Pancreas (tissue), 10 donors: ENCODE results near the gene CENPK. TPM values are rescaled to one million over a fixed set of nuclear protein-coding genes. Genes with fewer than 3 reads are reported as not detected.

Experiments
- ATAC-seq, 4 donors: fragments of 200-7000 bp; cut with Tn5 transposase; one replicate each; pipeline versions ENCODE4 v1.8.0 to v1.9.1; 2020; ENCODE audit warnings: mild to moderate bottlenecking in 4 of 4, moderate library complexity in 4 of 4
- DNase-seq, 6 donors: peaks; one replicate each; pipeline ENCODE4 v3.0.0-alpha.2; 2020
- FAIRE-seq: peaks from 2 replicates; lab custom pipeline; 2012; peaks lifted over from hg19 to GRCh38; lab: Jason Lieb, UNC
- H3K27ac ChIP-seq, 4 donors: fragments of 200-600 bp; sonication (generic); 1 replicate in 3 of 4; 2 replicates in 1 of 4; pipeline versions ENCODE4 v1.5.0 to v1.8.0; 2020
- H3K27me3 ChIP-seq, 4 donors: fragments of 200-600 bp; one replicate each; pipeline ENCODE4 v1.8.0; 2021
- H3K36me3 ChIP-seq, 3 donors: fragments of 200-600 bp; sonication (generic) in 1 of 3; one replicate each; pipeline versions ENCODE4 v1.5.0 to v1.8.0; 2020 to 2021
- H3K4me1 ChIP-seq, 3 donors: fragments of 200-600 bp; one replicate each; pipeline ENCODE4 v1.8.0; 2021
- H3K4me3 ChIP-seq, 4 donors: fragments of 200-600 bp; sonication (generic) in 2 of 4; one replicate each; pipeline versions ENCODE4 v1.5.0 to v1.8.0; 2020 to 2021
- H3K9me3 ChIP-seq, 4 donors: fragments of 200-600 bp; one replicate each; pipeline ENCODE4 v1.8.0; 2021
- CTCF ChIP-seq, 4 donors: fragments of 200-600 bp; sonication (generic) in 3 of 4; IDR thresholded peaks; one replicate each; pipeline versions ENCODE4 v1.5.0 to v1.8.0; 2021; ENCODE audit warnings: antibody characterized with exemption in 4 of 4
- WGBS, 2 donors: extraction: QIAGEN DNeasy Blood & Tissue Kit; methylation state at CpG; one replicate each; pipeline ENCODE4 v1.1.7; 2013; 5-methylcytosine and 5-hydroxymethylcytosine counted together
- intact Hi-C, 3 donors: fragments of 100-400 bp; cut with DNase I; formaldehyde crosslinking; loops; one replicate each; pipeline versions ENCODE4 v1.11.1 to v1.14.2; 2022
- polyA plus RNA-seq, 2 donors: library from polyadenylated mRNA; stranded (reverse); fragments of 200-250 nt; gene quantifications; one replicate each; pipeline ENCODE4 v1.2.3, GENCODE V29; 2013
- total RNA-seq, 6 donors: library from RNA; stranded (reverse); fragmentation: NEBNext Ultra II Directional in 4 of 6; extraction: Animal tissue kit (Norgen Biotek cat#: 25700) in 4 of 6; gene quantifications; one replicate each; pipeline versions ENCODE4 v1.2.1 to v1.2.4, GENCODE V29; 2021 to 2023
- donor health status: healthy with polysubstance abuse.
- donor health status: DM: no; HTN: no; CAD: no; lungs with moderate emphysema.
- donor health status: DM: no; HTN: no; CAD: no.
- donor health status: control.
- donor health status: control.
- donor health status: Bipolar disorder and iron deficiency.
- donor health status: DM: yes; HTN: yes; CAD: no.
- donor health status: DM: no; HTN: no; CAD: no.
- donor health status: DM: no; HTN: no; CAD: no.
- donor health status: DM: yes; HTN: yes; CAD: no.

CENPK gene
- total and polyA plus RNA-seq, 8 donors, result 0.28 to 1.3 (median 0.61) TPM

GRCh38 chr5:65577141-65577540, 14.2 kb upstream of the CENPK start:
- Histone ChIP-seq H3K4me3 (no peak overlapping the region), H3K36me3 (peaks cover 0 to 10% (median 0%) of the 10 kb centered on the region in 3 donors), H3K4me1 (no peaks in the 10 kb centered on the region), H3K27ac (no peak overlapping the region), H3K27me3 (no peaks in the 10 kb centered on the region), H3K9me3 (no peaks in the 10 kb centered on the region)
- ATAC-seq (no peak), DNase-seq (no peak), FAIRE-seq (no peak)
- TF ChIP-seq CTCF (IDR thresholded peaks at IDR 0.05), result no peak
- intact Hi-C loops, result no loop called here

GRCh38 chr5:65570598-65571226, 7.7 kb upstream of the CENPK start:
- WGBS, 2 donors, result 88 to 89% methylated on average over 2 of the region's 2 CpGs
- TF ChIP-seq CTCF (IDR thresholded peaks at IDR 0.05), result no peak
- H3K4me1 ChIP-seq, result no peaks in the 10 kb centered on the region
- no peaks in the 10 kb centered on the region for H3K27me3 ChIP-seq
- H3K36me3 ChIP-seq, result peaks cover 0 to 4% (median 0%) of the 10 kb centered on the region in 3 donors
- no peak for DNase-seq
- no peak for ATAC-seq
- H3K9me3 ChIP-seq, result no peaks in the 10 kb centered on the region
- intact Hi-C loops, result no loop called here
- no peak overlapping the region for H3K27ac ChIP-seq
- H3K4me3 ChIP-seq, result no peak overlapping the region
- no peak for FAIRE-seq

- FAIRE-seq (no peak), DNase-seq (no peak), ATAC-seq (no peak)
- peaks cover 0 to 20% (median 11%) of the 10 kb centered on the region in 3 donors for H3K4me1 ChIP-seq
- H3K36me3 ChIP-seq, result peaks cover 0 to 4% (median 0%) of the 10 kb centered on the region in 3 donors
- no peaks in the 10 kb centered on the region for H3K9me3 ChIP-seq
- H3K27me3 ChIP-seq, result no peaks in the 10 kb centered on the region
- H3K27ac ChIP-seq, result no peak overlapping the region
- intact Hi-C loops, result no loop called here
- no peak for TF ChIP-seq CTCF (IDR thresholded peaks at IDR 0.05)
- WGBS, 2 donors, result 84 to 89% methylated on average over 5 of the region's 5 CpGs
- H3K4me3 ChIP-seq, result no peak overlapping the region
Observed at GRCh38 chr5:65566505-65566904, 3.5 kb upstream of the CENPK start.

GRCh38 chr5:65563777-65564176, 809 bp upstream of the CENPK start:
- H3K27me3 ChIP-seq, result no peaks in the 10 kb centered on the region
- FAIRE-seq (no peak), ATAC-seq (peak in 1 of 4 donors; percentile 10), DNase-seq (no peak)
- peak overlapping the region; percentile 58 to 70 (median 66) for H3K4me3 ChIP-seq
- no peaks in the 10 kb centered on the region for H3K36me3 ChIP-seq
- H3K4me1 ChIP-seq, result peaks cover 0 to 20% (median 11%) of the 10 kb centered on the region in 3 donors
- intact Hi-C loops, result no loop called here
- peak overlapping the region; percentile 71 to 87 (median 77) for H3K27ac ChIP-seq
- TF ChIP-seq CTCF (IDR thresholded peaks at IDR 0.05), result no peak
- 1 to 3% methylated on average over 11 of the region's 11 CpGs for WGBS, 2 donors
- no peaks in the 10 kb centered on the region for H3K9me3 ChIP-seq

- Histone ChIP-seq H3K27ac (no peak overlapping the region), H3K4me3 (no peak overlapping the region), H3K27me3 (no peaks in the 10 kb centered on the region), H3K9me3 (no peaks in the 10 kb centered on the region), H3K4me1 (no peaks in the 10 kb centered on the region), H3K36me3 (no peaks in the 10 kb centered on the region)
- no peak for DNase-seq
- TF ChIP-seq CTCF (IDR thresholded peaks at IDR 0.05), result no peak
- no peak for FAIRE-seq
- 83 to 89% methylated on average over 3 of the region's 3 CpGs for WGBS, 2 donors
- intact Hi-C loops, result no loop called here
- ATAC-seq, result no peak
Observed at GRCh38 chr5:65556718-65557117, 6.2 kb downstream of the CENPK start.
